HepG2 (cell line): Measurements from ENCODE around the gene UBAP1L. TPM values are rescaled to one million over a fixed set of nuclear protein-coding genes. Genes with fewer than 3 reads are reported as not detected.
A peak's percentile ranks its signal among the peaks of the same experiment; 100 is the strongest.

Source experiments
- FOXP4 ChIP-seq: sonication (generic); formaldehyde crosslinking; IDR thresholded peaks from 2 replicates; pipeline ENCODE4 v1.4.0; 2020; ENCODE audit warnings: missing genetic modification reagents
- GPBP1L1 ChIP-seq: sonication (generic); formaldehyde crosslinking; IDR thresholded peaks from 2 replicates; pipeline ENCODE4 v1.5.0; 2020; ENCODE audit warnings: mild to moderate bottlenecking, missing genetic modification reagents
- HOXA7 ChIP-seq: sonication (generic); formaldehyde crosslinking; IDR thresholded peaks from 2 replicates; pipeline ENCODE4 v1.8.1; 2022; ENCODE audit warnings: mild to moderate bottlenecking, missing genetic modification reagents, moderate library complexity
- KMT2B ChIP-seq: IDR thresholded peaks from 2 replicates; pipeline ENCODE4 v1.6.1; 2016; ENCODE audit warnings: missing genetic modification reagents, missing compliant biosample characterization
- MTERF4 ChIP-seq: sonication (generic); formaldehyde crosslinking; IDR thresholded peaks from 2 replicates; pipeline ENCODE4 v1.8.0; 2023; ENCODE audit warnings: mild to moderate bottlenecking, missing genetic modification reagents
- PAX8 ChIP-seq: sonication (generic); formaldehyde crosslinking; IDR thresholded peaks from 2 replicates; pipeline ENCODE4 v1.8.0; 2022; ENCODE audit warnings: mild to moderate bottlenecking, missing genetic modification reagents, borderline replicate concordance
- SMARCE1 ChIP-seq: fragments of 450-650 bp; IDR thresholded peaks from 2 replicates; pipeline ENCODE4 v1.6.1; 2017; ENCODE audit warnings: borderline replicate concordance
- SP5 ChIP-seq: IDR thresholded peaks from 2 replicates; pipeline ENCODE4 v1.6.1; 2016; ENCODE audit warnings: low read depth, borderline replicate concordance
- TBP ChIP-seq: sonication (generic); formaldehyde crosslinking; IDR thresholded peaks from 2 replicates; pipeline ENCODE4 v1.5.0; 2020; ENCODE audit warnings: missing genetic modification reagents
- TBX3 ChIP-seq: fragments of 450-650 bp; IDR thresholded peaks from 2 replicates; pipeline ENCODE4 v1.6.1; 2017; ENCODE audit warnings: antibody characterized with exemption, mild to moderate bottlenecking, inconsistent platforms, borderline replicate concordance
- UBTF ChIP-seq: sonication (generic); formaldehyde crosslinking; IDR thresholded peaks from 2 replicates; pipeline ENCODE4 v1.4.0; 2020; ENCODE audit warnings: mild to moderate bottlenecking, missing genetic modification reagents
- ZNF280B ChIP-seq: sonication (generic); formaldehyde crosslinking; IDR thresholded peaks from 2 replicates; pipeline ENCODE4 v1.5.0; 2020; ENCODE audit warnings: missing genetic modification reagents, mild to moderate bottlenecking, borderline replicate concordance
- ZNF343 ChIP-seq: sonication (generic); formaldehyde crosslinking; IDR thresholded peaks from 2 replicates; pipeline ENCODE4 v1.4.0; 2020; ENCODE audit warnings: mild to moderate bottlenecking, missing genetic modification reagents
- ZNF557 ChIP-seq: sonication (generic); formaldehyde crosslinking; IDR thresholded peaks from 2 replicates; pipeline ENCODE4 v1.4.0; 2020; ENCODE audit warnings: missing genetic modification reagents
- ZNF597 ChIP-seq: sonication (generic); formaldehyde crosslinking; IDR thresholded peaks from 2 replicates; pipeline ENCODE4 v1.5.0; 2020; ENCODE audit warnings: missing genetic modification reagents
- ZNF678 ChIP-seq: sonication (generic); formaldehyde crosslinking; IDR thresholded peaks from 2 replicates; pipeline ENCODE4 v1.4.0; 2020; ENCODE audit warnings: mild to moderate bottlenecking, missing genetic modification reagents
- ZNF704 ChIP-seq: sonication (generic); formaldehyde crosslinking; IDR thresholded peaks from 2 replicates; pipeline ENCODE4 v1.8.1; 2023; ENCODE audit warnings: mild to moderate bottlenecking, inconsistent platforms, moderate library complexity, missing genetic modification reagents, borderline replicate concordance
- ZNF746 ChIP-seq: sonication (generic); formaldehyde crosslinking; IDR thresholded peaks from 2 replicates; pipeline ENCODE4 v1.8.0; 2022; ENCODE audit warnings: mild to moderate bottlenecking, missing genetic modification reagents
- ZSCAN20 ChIP-seq: sonication (generic); formaldehyde crosslinking; IDR thresholded peaks from 2 replicates; pipeline ENCODE4 v1.4.0; 2020; ENCODE audit warnings: missing genetic modification reagents, mild to moderate bottlenecking, borderline replicate concordance
- polyA plus RNA-seq, 8 experiments: library from polyadenylated mRNA; depleted of rRNA in 3 of 8; stranded (reverse) in 7 of 8; unstranded in 1 of 8; fragments of >200 nt; fragmentation: Illumina TruSeq in 4 of 8; extraction: Trizol in 4 of 8; gene quantifications; 2 replicates each; pipeline versions ENCODE4 v1.2.1 to v1.2.3, GENCODE V29; 2011 to 2016; ENCODE audit warnings: low read depth in 4 of 8, missing spikeins in 1 of 8, mixed read lengths in 1 of 8; ENCODE audit not compliant: insufficient read depth in 1 of 8
- total RNA-seq, 5 experiments: library from RNA; depleted of rRNA; stranded (reverse); fragments of >200 nt; fragmentation: Illumina TruSeq; extraction: Trizol; gene quantifications; 2 replicates each; pipeline ENCODE4 v1.2.3, GENCODE V29; 2016; ENCODE audit warnings: low read depth in 1 of 5

The UBAP1L gene
- total and polyA plus RNA-seq, 2 of the 13 experiments (the other 11 are each of a cell fraction or from before 2014, with no cell fraction given), result 0.86 to 1.4 TPM

GRCh38 chr15:65132878-65133547 lies 18.0 kb upstream of the UBAP1L start (continued):
- TF ChIP-seq UBTF (CRISPR knock-in tag), result peak; percentile 92
- TF ChIP-seq FOXP4, result no peak
- no peak for TF ChIP-seq ZNF280B (CRISPR knock-in tag)
- no peak for TF ChIP-seq ZNF597
- TF ChIP-seq ZNF678 (CRISPR knock-in tag), result no peak
- no peak for TF ChIP-seq TBX3
- no peak for TF ChIP-seq MTERF4
- no peak for TF ChIP-seq ZNF704 (CRISPR knock-in tag)
- TF ChIP-seq ZNF557 (CRISPR knock-in tag), result no peak
- no peak for TF ChIP-seq SP5 (CRISPR knock-in tag)
- TF ChIP-seq TBP (CRISPR knock-in tag), result no peak
- TF ChIP-seq PAX8 (CRISPR knock-in tag), result no peak
- 0 out of 2 replicates have a peak, but pooled peaks have one; percentile 52 for TF ChIP-seq ZNF343
- TF ChIP-seq GPBP1L1 (CRISPR knock-in tag), result no peak
- TF ChIP-seq ZNF746 (CRISPR knock-in tag), result no peak; the same call in 1 of the 2 replicates
- TF ChIP-seq KMT2B (CRISPR knock-in tag), result no peak
- no peak for TF ChIP-seq HOXA7
- no peak for TF ChIP-seq ZSCAN20 (CRISPR knock-in tag)
- no peak for TF ChIP-seq SMARCE1
